Spleen (tissue), 11 donors: ENCODE data around the gene CTSL. TPM values are rescaled to one million over a fixed set of nuclear protein-coding genes. Genes with fewer than 3 reads are reported as not detected.
A peak's percentile ranks its signal among the peaks of the same experiment; 100 is the strongest.

ENCODE experiments used
- DNase-seq: peaks from one replicate; pipeline ENCODE4 v3.0.0-alpha.2; 2020
- H3K27ac ChIP-seq, 8 donors: fragments of 200-600 bp; sonication (generic) in 7 of 8; 1 replicate in 4 of 8; 2 replicates in 4 of 8; pipeline versions ENCODE4 v1.5.0 to v1.8.0; 2016 to 2021; ENCODE audit warnings: inconsistent platforms in 4 of 8, mild to moderate bottlenecking in 4 of 8, moderate library complexity in 1 of 8
- H3K27me3 ChIP-seq, 7 donors: fragments of 200-600 bp; sonication (generic) in 6 of 7; replicated peaks in 1 of 7; 1 replicate in 4 of 7; 2 replicates in 3 of 7; pipeline versions ENCODE4 v1.5.0 to v1.8.0; 2016 to 2021; ENCODE audit warnings: inconsistent platforms in 3 of 7, mild to moderate bottlenecking in 1 of 7
- H3K36me3 ChIP-seq, 6 donors: fragments of 200-600 bp; sonication (generic) in 5 of 6; 1 replicate in 4 of 6; 2 replicates in 2 of 6; pipeline versions ENCODE4 v1.5.0 to v1.8.0; 2016 to 2021; ENCODE audit warnings: inconsistent platforms in 2 of 6
- H3K4me1 ChIP-seq, 6 donors: fragments of 200-600 bp; sonication (generic) in 5 of 6; 1 replicate in 3 of 6; 2 replicates in 3 of 6; pipeline versions ENCODE4 v1.5.0 to v1.8.0; 2016 to 2021; ENCODE audit warnings: inconsistent platforms in 3 of 6
- H3K4me3 ChIP-seq, 8 donors: fragments of 200-600 bp; sonication (generic) in 7 of 8; 1 replicate in 4 of 8; 2 replicates in 4 of 8; pipeline versions ENCODE4 v1.5.0 to v1.8.0; 2016 to 2021; ENCODE audit warnings: inconsistent platforms in 4 of 8, mild to moderate bottlenecking in 4 of 8, moderate library complexity in 2 of 8
- H3K9me3 ChIP-seq, 8 donors: fragments of 200-600 bp; sonication (generic) in 7 of 8; 1 replicate in 4 of 8; 2 replicates in 4 of 8; pipeline versions ENCODE4 v1.5.0 to v1.8.0; 2016 to 2021; ENCODE audit warnings: inconsistent platforms in 4 of 8
- POLR2A ChIP-seq, 3 donors: fragments of 450-650 bp; IDR thresholded peaks; one replicate each; pipeline ENCODE4 v1.5.1; 2017; ENCODE audit warnings: antibody characterized with exemption in 3 of 3, mild to moderate bottlenecking in 1 of 3
- POLR2AphosphoS5 ChIP-seq, 3 donors: sonication (generic); formaldehyde crosslinking; IDR thresholded peaks; one replicate each; pipeline ENCODE4 v1.5.1; 2017; ENCODE audit warnings: antibody characterized with exemption in 3 of 3
- WGBS, 5 donors: extraction: QIAGEN DNeasy Blood & Tissue Kit in 3 of 5; methylation state at CpG; one replicate each; pipeline versions ENCODE4 v1.1.5 to v1.1.7; 2013 to 2018; 5-methylcytosine and 5-hydroxymethylcytosine counted together
- intact Hi-C: fragments of 100-400 bp; cut with DNase I; formaldehyde crosslinking; loops from one replicate; pipeline ENCODE4 v1.15.0; 2023; ENCODE audit warnings: low total_unique reads
- polyA plus RNA-seq, 3 donors: library from polyadenylated mRNA; stranded (reverse); fragments of 200-250 nt; gene quantifications; one replicate each; pipeline ENCODE4 v1.2.1, GENCODE V29; 2013
- total RNA-seq, 7 donors: library from RNA; depleted of rRNA in 3 of 7; stranded (reverse); fragments of >200 nt in 3 of 7; fragmentation: NEBNext Ultra II Directional in 4 of 7; extraction: Animal tissue kit (Norgen Biotek cat#: 25700) in 4 of 7; gene quantifications; one replicate each; pipeline versions ENCODE4 v1.1.0 to v1.2.1, GENCODE V29; 2016 to 2021
- TF ChIP-seq, protein P1 (sequence below), 11 experiments: fragments of 200-600 bp in 7 of 11; fragments of 450-650 bp in 4 of 11; sonication (generic) in 4 of 11; IDR thresholded peaks in 8 of 11; conservative IDR thresholded peaks in 3 of 11; 1 replicate in 7 of 11; 2 replicates in 4 of 11; pipeline versions ENCODE4 v1.4.0 to v1.8.0; 2016 to 2021; ENCODE audit warnings: antibody characterized with exemption in 11 of 11, inconsistent platforms in 4 of 11, mild to moderate bottlenecking in 1 of 11
- donor health status: healthy with polysubstance abuse.
- donor health status: DM: no; HTN: no; CAD: no; lungs with moderate emphysema.
- donor health status: DM: no; HTN: no; CAD: no.
- donor health status: Bipolar disorder and iron deficiency.
- donor health status: healthy.
- donor health status: DM: no; HTN: no; CAD: no.
- donor health status: DM: yes; HTN: yes; CAD: no.

Gene CTSL
- total and polyA plus RNA-seq, 10 donors = 37.8 to 384 (median 163) TPM

DNA sequence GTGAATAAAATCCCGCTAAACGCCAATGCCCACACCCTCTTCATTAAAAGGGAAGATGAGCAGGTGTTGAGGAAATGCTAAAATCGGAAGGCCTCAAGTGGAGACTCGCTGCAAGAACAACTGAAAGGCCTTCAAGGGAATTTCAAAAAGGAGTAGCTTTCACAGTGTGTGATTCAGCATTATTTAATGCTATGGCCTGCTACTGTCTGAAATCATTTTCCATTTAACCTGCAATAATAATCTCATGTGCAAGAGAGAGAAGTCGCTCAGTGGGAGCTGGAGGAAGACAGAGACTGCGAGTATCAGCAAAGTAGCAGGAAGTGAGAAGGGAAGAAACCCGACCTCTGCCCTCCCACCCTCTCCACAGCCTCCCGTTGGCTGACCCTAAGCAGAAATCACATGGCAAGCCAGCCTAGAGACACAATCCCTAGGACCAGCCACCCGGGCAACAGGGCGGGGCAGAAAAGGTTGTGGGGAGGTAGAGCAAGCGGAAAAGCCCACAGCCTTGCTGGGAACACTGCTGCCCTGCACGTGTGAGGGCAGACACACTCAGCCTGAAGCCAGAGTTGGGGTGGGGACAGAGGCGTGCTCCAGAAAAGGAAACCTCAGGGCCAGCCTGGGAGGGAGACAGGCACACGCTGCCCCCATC is 39.9 kb upstream of the CTSL start:
- intact Hi-C loops = no loop called here
- no peak overlapping the region for H3K4me3 ChIP-seq
- TF ChIP-seq POLR2A (IDR thresholded peaks at IDR 0.05) (no peak), POLR2AphosphoS5 (IDR thresholded peaks at IDR 0.05) (peak; percentile 61 to 69 (median 69))
- H3K4me1 ChIP-seq = peaks cover 0 to 33% (median 25%) of the 10 kb centered on the region in 6 donors
- 27 to 38% (median 32%) methylated on average over 14 of the region's 14 CpGs for WGBS, 5 donors
- peak overlapping the region in 7 of 8 donors; percentile 21 to 78 (median 56) for H3K27ac ChIP-seq
- no peak for DNase-seq
- H3K36me3 ChIP-seq = peaks cover 0 to 37% (median 0%) of the 10 kb centered on the region in 6 donors
- H3K9me3 ChIP-seq = no peaks in the 10 kb centered on the region
- H3K27me3 ChIP-seq = no peaks in the 10 kb centered on the region

DNA sequence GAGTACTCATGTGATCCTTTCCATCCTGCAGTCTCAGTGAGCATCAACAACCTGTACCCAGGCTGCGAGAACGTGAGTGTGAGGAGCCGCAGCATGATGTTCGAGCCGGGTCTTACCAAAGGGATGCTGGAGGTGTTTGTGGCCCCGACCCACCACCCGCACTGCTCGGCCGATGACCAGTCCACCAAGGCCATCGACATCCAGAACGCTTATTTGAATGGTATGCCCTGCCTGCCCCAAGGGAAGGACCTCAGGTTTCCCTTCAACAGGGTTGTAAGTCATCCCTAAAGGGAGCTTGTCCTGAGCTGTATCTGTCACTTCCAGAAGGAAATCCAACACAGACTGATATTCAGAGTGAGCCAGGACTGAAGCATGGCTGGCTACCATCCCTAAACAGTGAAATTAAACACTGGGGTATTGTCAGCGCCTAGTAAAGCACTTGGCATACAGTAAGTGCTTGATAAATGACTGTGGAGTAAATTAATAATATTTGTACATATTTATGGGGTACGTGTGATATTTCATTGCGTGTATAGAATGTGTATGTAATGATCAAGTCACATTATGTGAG is 39.3 kb upstream of the CTSL start:
- peaks cover 0 to 32% (median 0%) of the 10 kb centered on the region in 6 donors for H3K36me3 ChIP-seq
- H3K27ac ChIP-seq = peak overlapping the region in 6 of 8 donors; percentile 21 to 78 (median 58)
- intact Hi-C loops = no loop called here
- TF ChIP-seq POLR2A (IDR thresholded peaks at IDR 0.05) (no peak), POLR2AphosphoS5 (IDR thresholded peaks at IDR 0.05) (no peak)
- TF ChIP-seq, protein P1, sequence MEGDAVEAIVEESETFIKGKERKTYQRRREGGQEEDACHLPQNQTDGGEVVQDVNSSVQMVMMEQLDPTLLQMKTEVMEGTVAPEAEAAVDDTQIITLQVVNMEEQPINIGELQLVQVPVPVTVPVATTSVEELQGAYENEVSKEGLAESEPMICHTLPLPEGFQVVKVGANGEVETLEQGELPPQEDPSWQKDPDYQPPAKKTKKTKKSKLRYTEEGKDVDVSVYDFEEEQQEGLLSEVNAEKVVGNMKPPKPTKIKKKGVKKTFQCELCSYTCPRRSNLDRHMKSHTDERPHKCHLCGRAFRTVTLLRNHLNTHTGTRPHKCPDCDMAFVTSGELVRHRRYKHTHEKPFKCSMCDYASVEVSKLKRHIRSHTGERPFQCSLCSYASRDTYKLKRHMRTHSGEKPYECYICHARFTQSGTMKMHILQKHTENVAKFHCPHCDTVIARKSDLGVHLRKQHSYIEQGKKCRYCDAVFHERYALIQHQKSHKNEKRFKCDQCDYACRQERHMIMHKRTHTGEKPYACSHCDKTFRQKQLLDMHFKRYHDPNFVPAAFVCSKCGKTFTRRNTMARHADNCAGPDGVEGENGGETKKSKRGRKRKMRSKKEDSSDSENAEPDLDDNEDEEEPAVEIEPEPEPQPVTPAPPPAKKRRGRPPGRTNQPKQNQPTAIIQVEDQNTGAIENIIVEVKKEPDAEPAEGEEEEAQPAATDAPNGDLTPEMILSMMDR (IDR thresholded peaks at IDR 0.05 in 8 of 11, conservative IDR thresholded peaks at IDR 0.05 in 3 of 11) = no peak
- H3K4me1 ChIP-seq = peaks cover 0 to 33% (median 25%) of the 10 kb centered on the region in 6 donors
- H3K27me3 ChIP-seq = no peaks in the 10 kb centered on the region
- 80 to 92% (median 90%) methylated on average over 14 of the region's 14 CpGs for WGBS, 5 donors
- no peak for DNase-seq
- no peak overlapping the region for H3K4me3 ChIP-seq
- no peaks in the 10 kb centered on the region for H3K9me3 ChIP-seq

DNA sequence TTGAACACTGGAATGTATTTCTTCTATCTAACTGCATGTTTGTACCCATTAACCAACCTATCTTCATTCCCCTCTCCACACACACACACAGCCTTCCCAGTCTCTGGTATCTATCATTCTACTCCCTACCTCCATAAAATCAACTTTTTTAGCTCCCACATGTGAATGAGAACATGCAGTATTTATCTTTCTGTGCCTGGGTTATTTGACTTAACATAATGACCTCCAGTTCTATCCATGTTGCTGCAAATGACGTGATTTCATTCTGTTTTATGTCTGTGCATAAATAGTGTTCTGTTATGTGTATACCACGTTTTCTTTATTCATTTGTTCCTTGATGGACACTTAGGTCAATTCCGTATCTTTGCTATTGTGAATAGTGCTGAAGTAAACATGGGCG is 38.7 kb upstream of the CTSL start:
- no peak for DNase-seq
- intact Hi-C loops = no loop called here
- H3K27me3 ChIP-seq = no peaks in the 10 kb centered on the region
- peaks cover 0 to under 1% (median 0%) of the 10 kb centered on the region in 8 donors for H3K9me3 ChIP-seq
- H3K36me3 ChIP-seq = peaks cover 0 to 27% (median 0%) of the 10 kb centered on the region in 6 donors
- peak overlapping the region in 1 of 8 donors; percentile 56 for H3K27ac ChIP-seq
- no peak overlapping the region for H3K4me3 ChIP-seq
- 64 to 94% (median 86%) methylated on average over 4 of the region's 4 CpGs for WGBS, 5 donors
- no peak for TF ChIP-seq POLR2A (IDR thresholded peaks at IDR 0.05)
- no peak for TF ChIP-seq POLR2AphosphoS5 (IDR thresholded peaks at IDR 0.05)
- TF ChIP-seq, protein P1 (IDR thresholded peaks at IDR 0.05 in 8 of 11, conservative IDR thresholded peaks at IDR 0.05 in 3 of 11) = no peak
- peaks cover 0 to 33% (median 25%) of the 10 kb centered on the region in 6 donors for H3K4me1 ChIP-seq

DNA sequence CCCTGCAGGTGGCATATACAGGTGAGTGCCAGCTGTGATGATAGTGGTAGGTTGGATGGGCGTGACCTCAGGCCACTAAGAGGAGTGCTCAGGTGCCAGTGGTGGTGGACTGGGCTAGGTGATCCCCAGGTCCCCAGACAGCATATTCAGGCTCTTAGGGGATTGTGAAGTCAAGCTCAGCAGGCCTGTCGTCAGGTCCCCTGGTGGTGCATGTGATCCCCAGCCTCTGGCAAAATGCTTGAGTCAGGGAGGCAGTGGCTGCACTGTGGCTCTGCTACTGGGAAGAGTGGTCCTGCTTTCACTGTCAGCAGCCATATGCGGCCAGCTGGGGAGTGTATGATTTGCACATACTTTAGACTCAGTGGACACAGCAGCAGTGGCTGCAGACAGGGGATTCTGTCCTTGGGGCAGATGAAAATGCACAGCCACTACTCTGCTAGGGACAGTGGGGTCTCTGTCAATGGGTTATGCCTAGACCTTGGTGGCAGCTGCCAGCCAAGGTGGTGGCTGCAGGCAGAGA is 31.6 kb upstream of the CTSL start:
- intact Hi-C loops = no loop called here
- H3K27me3 ChIP-seq = no peaks in the 10 kb centered on the region
- peaks cover 0 to 39% (median 0%) of the 10 kb centered on the region in 6 donors for H3K36me3 ChIP-seq
- no peaks in the 10 kb centered on the region for H3K4me1 ChIP-seq
- H3K9me3 ChIP-seq = peaks cover 0 to 17% (median 5%) of the 10 kb centered on the region in 8 donors
- H3K27ac ChIP-seq = no peak overlapping the region
- H3K4me3 ChIP-seq = no peak overlapping the region
- WGBS, 5 donors = 91 to 100% (median 97%) methylated on average over 2 to 3 of the region's 3 CpGs
- TF ChIP-seq, protein P1 (IDR thresholded peaks at IDR 0.05 in 8 of 11, conservative IDR thresholded peaks at IDR 0.05 in 3 of 11) = no peak
- TF ChIP-seq POLR2AphosphoS5 (IDR thresholded peaks at IDR 0.05) (no peak), POLR2A (IDR thresholded peaks at IDR 0.05) (no peak)
- no peak for DNase-seq
